Right lobe of liver (tissue), 4 donors: ENCODE measurements around the gene TOR1B.

Experiments
- CTCF ChIP-seq, 4 donors: fragments of 200-600 bp in 3 of 4; fragments of 450-650 bp in 1 of 4; IDR thresholded peaks; one replicate each; pipeline versions ENCODE4 v1.5.1 to v1.8.0; 2016 to 2022; ENCODE audit warnings: antibody characterized with exemption in 4 of 4, mild to moderate bottlenecking in 2 of 4
- POLR2A ChIP-seq: fragments of 450-650 bp; IDR thresholded peaks from one replicate; pipeline ENCODE4 v1.6.1; 2017; ENCODE audit warnings: antibody characterized with exemption, mild to moderate bottlenecking
- donor health status: DM: no; HTN: no; CAD: no.
- donor health status: DM: no; HTN: no; CAD: no.
- donor health status: DM: no; HTN: yes; CAD: no.

DNA sequence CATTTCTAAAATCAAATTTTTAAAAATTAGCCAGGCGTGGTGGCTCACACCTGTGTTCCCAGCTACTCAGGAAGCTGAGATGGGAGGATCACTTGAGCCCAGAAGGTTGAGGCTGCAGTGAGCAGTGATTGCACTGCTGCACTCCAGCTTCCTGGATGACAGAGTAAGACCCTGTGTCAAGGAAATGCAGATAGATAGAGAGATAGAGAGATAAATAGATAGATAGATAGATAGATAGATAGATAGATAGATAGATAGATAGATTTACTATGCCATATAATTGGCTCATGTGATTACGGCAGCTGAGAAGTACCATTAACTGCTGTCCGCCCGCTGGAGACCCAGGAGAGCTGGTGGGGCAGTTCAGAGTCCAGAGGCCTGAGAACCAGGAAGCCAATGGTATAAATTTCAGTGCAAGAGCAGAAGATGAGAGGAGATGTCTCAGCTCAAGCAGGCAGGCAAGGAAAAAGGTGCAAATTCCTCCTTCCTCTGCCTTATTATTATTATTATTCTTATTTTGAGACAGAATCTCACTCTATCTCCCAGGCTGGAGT lies 37.1 kb upstream of the TOR1B start:
- TF ChIP-seq CTCF (IDR thresholded peaks at IDR 0.05), result no peak
- TF ChIP-seq POLR2A, result no peak
